ENCODE measurements around the gene KDM1A. TPM values are rescaled to one million over a fixed set of nuclear protein-coding genes. Genes with fewer than 3 reads are reported as not detected.

KDM1A gene
- total RNA-seq, 1 experiment from 2014 or later: 72.3 TPM

DNA sequence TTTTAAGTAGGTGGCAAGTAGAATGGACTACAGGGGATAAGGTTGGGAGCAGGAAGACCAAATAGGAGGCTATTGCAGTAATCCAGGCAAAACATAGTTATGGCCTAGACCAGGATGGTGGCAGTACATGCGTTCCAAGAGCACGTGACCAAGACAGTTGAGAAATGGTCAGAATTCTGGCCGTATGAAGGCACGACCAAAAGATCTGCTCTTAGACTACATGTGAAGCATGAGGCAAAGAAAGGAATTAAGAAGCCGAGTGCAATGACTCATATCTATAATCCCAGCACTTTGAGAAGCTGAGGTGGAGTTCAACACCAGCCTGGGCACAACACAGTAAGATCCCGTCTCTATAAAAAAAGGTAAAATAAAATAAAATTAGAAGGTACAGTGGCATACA lies 78.0 kb downstream of the KDM1A start:
- no peaks in the 10 kb centered on the region for H3K27me3 Mint-ChIP-seq (ENCODE audit: insufficient read depth, unreplicated experiment)
- POLR2A ChIA-PET: interaction anchor here (7.3 kb wide), 1 partner anchor 71 kb away, joined by 154 read pairs; the partner anchor contains the start of gene LUZP1
- H3K36me3 Mint-ChIP-seq (ENCODE audit: insufficient read depth, unreplicated experiment): peaks cover 22% of the 10 kb centered on the region
- H3K9me3 Mint-ChIP-seq (ENCODE audit: unreplicated experiment): peaks cover 7% of the 10 kb centered on the region
- no TSS peak for BruUV-seq (replicated peaks)
- intact Hi-C loops (cut with micrococcal nuclease): loop anchor here (5.0 to 10.0 kb wide), 2 partner anchors 185 to 437 kb away; partner anchors contain the start of gene E2F2
- TF ChIP-seq CTCF (IDR thresholded peaks at IDR 0.05; ENCODE audit: unreplicated experiment): no peak
- no peak for DNase-seq (ENCODE audit: unreplicated experiment)
- no peak overlapping the region for H3K27ac Mint-ChIP-seq (ENCODE audit: low read depth, unreplicated experiment)
- CTCF ChIA-PET: interaction anchor here (1.1 to 13.5 kb wide), 2 partner anchors 75 to 86 kb away, joined by 4 to 405 read pairs; no protein-coding TSS in a partner anchor
- H3K4me3 Mint-ChIP-seq (ENCODE audit: unreplicated experiment): no peak overlapping the region
- peaks cover 55% of the 10 kb centered on the region for H3K4me1 Mint-ChIP-seq (ENCODE audit: insufficient read depth, unreplicated experiment)

GRCh38 chr1:23098463-23099170 lies 79.3 kb downstream of the KDM1A start:
- Mint-ChIP-seq H3K4me3 (ENCODE audit: unreplicated experiment) (no peak overlapping the region), H3K27ac (ENCODE audit: low read depth, unreplicated experiment) (peak overlapping the region; percentile 18), H3K4me1 (ENCODE audit: insufficient read depth, unreplicated experiment) (peaks cover 68% of the 10 kb centered on the region), H3K36me3 (ENCODE audit: insufficient read depth, unreplicated experiment) (peaks cover 15% of the 10 kb centered on the region), H3K27me3 (ENCODE audit: insufficient read depth, unreplicated experiment) (no peaks in the 10 kb centered on the region), H3K9me3 (ENCODE audit: unreplicated experiment) (peaks cover 7% of the 10 kb centered on the region)
- intact Hi-C loops (cut with micrococcal nuclease): loop anchor here (1.0 to 10.0 kb wide), 6 partner anchors 69 to 436 kb away; partner anchors contain the start of gene E2F2
- peak; percentile 84 for DNase-seq (ENCODE audit: unreplicated experiment)
- TF ChIP-seq CTCF (IDR thresholded peaks at IDR 0.05; ENCODE audit: unreplicated experiment): peak; percentile 91
- POLR2A ChIA-PET: interaction anchor here (0.6 to 7.3 kb wide), 14 partner anchors 12 to 1606 kb away, joined by 3 to 154 read pairs (median 4); partner anchors contain the start of gene LUZP1
- CTCF ChIA-PET: interaction anchor here (0.6 to 13.5 kb wide), 34 partner anchors 8 to 306 kb away, joined by 3 to 405 read pairs (median 4); no protein-coding TSS in a partner anchor
- no TSS peak for BruUV-seq (replicated peaks)

DNA sequence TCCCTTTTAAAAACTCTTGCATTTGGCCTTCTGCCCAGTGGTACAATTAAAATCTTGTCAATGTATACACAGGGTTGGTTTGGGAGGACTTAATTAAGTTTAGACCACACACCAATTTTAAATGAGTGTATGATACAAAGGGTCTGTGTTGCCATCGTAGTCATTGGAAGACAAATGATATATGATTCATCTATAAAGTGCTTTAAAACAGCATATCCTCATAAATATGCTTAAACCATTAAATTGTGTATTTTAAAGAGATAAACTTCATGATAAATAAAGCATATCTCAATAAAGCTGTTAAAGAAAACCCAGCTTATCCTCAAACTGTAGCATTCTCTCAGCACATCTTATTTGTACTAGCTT lies 79.9 kb downstream of the KDM1A start:
- H3K9me3 Mint-ChIP-seq (ENCODE audit: unreplicated experiment): peaks cover 7% of the 10 kb centered on the region
- no peak overlapping the region for H3K4me3 Mint-ChIP-seq (ENCODE audit: unreplicated experiment)
- BruUV-seq (replicated peaks): no TSS peak
- no peaks in the 10 kb centered on the region for H3K27me3 Mint-ChIP-seq (ENCODE audit: insufficient read depth, unreplicated experiment)
- peaks cover 15% of the 10 kb centered on the region for H3K36me3 Mint-ChIP-seq (ENCODE audit: insufficient read depth, unreplicated experiment)
- POLR2A ChIA-PET: interaction anchor here (0.7 to 7.3 kb wide), 16 partner anchors 9 to 1607 kb away, joined by 3 to 154 read pairs (median 4); partner anchors contain the start of genes HNRNPR and LUZP1
- intact Hi-C loops (cut with micrococcal nuclease): loop anchor here (1.0 to 10.0 kb wide), 3 partner anchors 80 to 436 kb away; partner anchors contain the start of gene E2F2
- CTCF ChIA-PET: interaction anchor here (0.6 to 13.5 kb wide), 33 partner anchors 8 to 306 kb away, joined by 3 to 405 read pairs (median 4); no protein-coding TSS in a partner anchor
- H3K4me1 Mint-ChIP-seq (ENCODE audit: insufficient read depth, unreplicated experiment): peaks cover 69% of the 10 kb centered on the region
- no peak for DNase-seq (ENCODE audit: unreplicated experiment)
- no peak for TF ChIP-seq CTCF (IDR thresholded peaks at IDR 0.05; ENCODE audit: unreplicated experiment)
- H3K27ac Mint-ChIP-seq (ENCODE audit: low read depth, unreplicated experiment): no peak overlapping the region
